ENCODE measurements around the gene MPPED2.

Gene MPPED2

GRCh38 chr11:30608534-30608933 lies 22.4 kb upstream of the MPPED2 start:
- H3K4me3 ChIP-seq (ENCODE audit: low read depth, low read length) = no peak overlapping the region
- DNase-seq (ENCODE audit: low read depth) = no peak
- in situ Hi-C loops (cut with HindIII; ENCODE audit: low sequenced_read_pairs) = no loop called here
- no peak for TF ChIP-seq CTCF (IDR thresholded peaks at IDR 0.05; ENCODE audit: low read depth, low read length, missing control alignments)

GRCh38 chr11:30605036-30605605 lies 19.0 kb upstream of the MPPED2 start:
- in situ Hi-C loops (cut with HindIII; ENCODE audit: low sequenced_read_pairs) = no loop called here
- H3K4me3 ChIP-seq (ENCODE audit: low read depth, low read length) = no peak overlapping the region
- TF ChIP-seq CTCF (IDR thresholded peaks at IDR 0.05; ENCODE audit: low read depth, low read length, missing control alignments) = no peak
- no peak for DNase-seq (ENCODE audit: low read depth)

DNA sequence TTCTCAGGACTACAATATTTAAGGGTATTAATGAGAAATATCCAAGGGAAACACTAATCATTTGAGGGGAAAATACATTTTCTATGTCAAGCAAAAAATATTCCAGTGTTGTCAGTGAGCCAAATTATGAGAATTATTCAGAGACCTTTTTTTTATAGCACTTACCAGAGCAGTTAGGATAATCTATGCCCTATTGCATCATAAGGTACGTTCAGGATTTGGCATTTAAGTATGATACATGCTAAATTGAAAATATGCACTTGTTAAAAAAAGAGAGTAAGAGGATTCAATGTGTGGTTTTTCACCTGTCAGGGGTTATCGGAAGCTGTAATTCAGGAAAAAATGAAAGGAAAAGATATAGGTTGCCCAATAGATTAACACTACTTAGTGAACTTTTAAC lies 17.2 kb upstream of the MPPED2 start:
- in situ Hi-C loops (cut with HindIII; ENCODE audit: low sequenced_read_pairs) = no loop called here

GRCh38 chr11:30596832-30597231 lies 10.7 kb upstream of the MPPED2 start:
- TF ChIP-seq CTCF (IDR thresholded peaks at IDR 0.05; ENCODE audit: low read depth, low read length, missing control alignments) = no peak
- in situ Hi-C loops (cut with HindIII; ENCODE audit: low sequenced_read_pairs) = no loop called here
- no peak for DNase-seq (ENCODE audit: low read depth)

More for the DNA sequence above, 17.2 kb upstream of the MPPED2 start:
- no peak for TF ChIP-seq CTCF (IDR thresholded peaks at IDR 0.05; ENCODE audit: low read depth, low read length, missing control alignments)
- no peak overlapping the region for H3K4me3 ChIP-seq (ENCODE audit: low read depth, low read length)
- no peak for DNase-seq (ENCODE audit: low read depth)

DNA sequence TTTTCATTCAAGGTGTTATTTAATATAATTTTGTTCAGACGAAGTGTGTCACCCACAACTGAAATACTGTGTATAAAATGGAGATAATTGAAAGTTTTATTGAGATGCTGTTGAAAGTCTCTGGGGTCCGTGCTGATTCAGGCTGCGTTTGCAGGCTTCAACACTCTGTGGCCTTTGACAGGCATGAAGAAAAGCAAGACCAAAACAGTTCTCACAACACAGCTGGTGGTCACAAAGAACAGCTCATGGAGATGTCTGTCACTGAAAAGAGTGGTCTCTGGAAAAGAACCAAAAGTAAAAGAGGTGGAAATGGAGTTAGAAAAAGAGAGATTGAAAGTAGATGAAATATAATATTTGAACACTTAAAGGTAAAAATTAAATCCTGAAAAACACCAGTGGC lies 9.8 kb upstream of the MPPED2 start:
- no peak for TF ChIP-seq CTCF (IDR thresholded peaks at IDR 0.05; ENCODE audit: low read depth, low read length, missing control alignments)
- DNase-seq (ENCODE audit: low read depth) = no peak
- in situ Hi-C loops (cut with HindIII; ENCODE audit: low sequenced_read_pairs) = no loop called here
- no peak overlapping the region for H3K4me3 ChIP-seq (ENCODE audit: low read depth, low read length)

More at GRCh38 chr11:30596832-30597231, 10.7 kb upstream of the MPPED2 start:
- H3K4me3 ChIP-seq (ENCODE audit: low read depth, low read length) = no peak overlapping the region

DNA sequence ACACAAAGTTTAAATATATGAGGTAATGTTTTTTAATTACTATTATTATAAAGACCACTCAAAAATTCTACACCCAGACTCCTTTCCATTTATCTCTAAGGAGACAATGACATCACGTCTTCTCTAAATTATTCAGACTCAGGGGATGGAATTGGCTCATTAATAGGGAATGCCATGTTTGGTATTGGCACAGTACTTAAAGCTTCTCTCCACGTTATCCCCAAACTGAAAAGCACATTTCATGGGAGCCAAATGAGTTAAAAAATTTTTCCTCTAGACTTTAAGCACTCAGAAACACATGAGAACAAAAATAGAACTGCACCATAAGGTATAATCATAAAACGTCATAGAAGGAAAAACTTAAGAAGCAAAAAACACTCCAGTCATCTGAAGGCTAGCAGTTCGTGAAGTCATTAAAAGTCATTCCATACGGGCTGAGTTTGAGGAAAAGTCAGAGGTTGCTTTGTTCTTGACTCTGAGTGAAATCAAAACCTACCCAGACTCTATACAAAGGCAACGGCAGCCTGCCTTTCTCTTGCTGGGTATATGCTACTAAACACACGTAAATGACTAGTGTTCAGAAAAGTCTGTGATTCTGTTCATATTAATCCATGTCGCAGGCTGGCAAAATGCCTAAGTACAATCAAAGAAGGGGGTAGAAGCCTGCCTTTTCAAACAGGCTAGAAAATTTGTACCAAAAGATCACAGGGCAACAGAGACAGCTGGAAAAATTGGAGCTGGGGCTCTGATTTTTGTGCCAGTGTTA lies 8.7 kb upstream of the MPPED2 start:
- no peak for TF ChIP-seq CTCF (IDR thresholded peaks at IDR 0.05; ENCODE audit: low read depth, low read length, missing control alignments)
- H3K4me3 ChIP-seq (ENCODE audit: low read depth, low read length) = no peak overlapping the region
- in situ Hi-C loops (cut with HindIII; ENCODE audit: low sequenced_read_pairs) = no loop called here
- DNase-seq (ENCODE audit: low read depth) = no peak

All from astrocyte of the cerebellum (primary cell).